T-cell (primary cell): Measurements from ENCODE around the gene TICAM2. TPM values are rescaled to one million over a fixed set of nuclear protein-coding genes. Genes with fewer than 3 reads are reported as not detected.

Experiments used
- ATAC-seq, 4 experiments: fragments of 200-7000 bp in 3 of 4; fragments of 150-1000 bp in 1 of 4; cut with Tn5 transposase; replicated peaks in 1 of 4; 1 replicate in 3 of 4; 2 replicates in 1 of 4; pipeline ENCODE4 v1.10.0; 2021; ENCODE audit warnings: moderate library complexity in 3 of 4, mild to moderate bottlenecking in 2 of 4, moderate number of reproducible peaks in 1 of 4
- CTCF ChIA-PET, 2 donors: fragments of 300-600 bp; sonication (Branson Sonifier 250); formaldehyde crosslinking; loops; one replicate each; lab custom pipeline; 2022; ENCODE audit warnings: antibody characterized with exemption in 2 of 2; lab: Charles Lee
- POLR2A ChIA-PET, 2 donors: fragments of 300-600 bp; sonication (Branson Sonifier 250); formaldehyde crosslinking; loops; one replicate each; lab custom pipeline; 2022; ENCODE audit warnings: antibody characterized with exemption in 2 of 2; lab: Charles Lee
- DNase-seq, 35 experiments: peaks; one replicate each; pipeline versions ENCODE4 v3.0.0 to v3.0.0-alpha.2; 2013 to 2023
- H3K27ac ChIP-seq: one replicate; pipeline ENCODE4 v1.5.1; 2013; ENCODE audit warnings: low read length
- H3K27me3 ChIP-seq, 2 experiments: replicated peaks in 1 of 2; 1 replicate in 1 of 2; 2 replicates in 1 of 2; pipeline versions ENCODE4 v1.6.1 to v1.7.0; 2013; ENCODE audit warnings: low read length in 1 of 2, mixed read lengths in 1 of 2; ENCODE audit not compliant: control insufficient read depth in 2 of 2, insufficient read depth in 2 of 2; ENCODE audit errors: extremely low read depth in 1 of 2
- H3K36me3 ChIP-seq, 2 donors: 1 replicate in 1 of 2; 2 replicates in 1 of 2; pipeline versions ENCODE4 v1.6.1 to v1.7.0; 2013; ENCODE audit warnings: low read length in 1 of 2; ENCODE audit not compliant: control insufficient read depth in 2 of 2, insufficient read depth in 1 of 2; ENCODE audit errors: extremely low read depth in 1 of 2
- H3K4me1 ChIP-seq, 2 experiments: 1 replicate in 1 of 2; 2 replicates in 1 of 2; pipeline versions ENCODE4 v1.6.1 to v1.7.0; 2013; ENCODE audit warnings: low read length in 2 of 2, mixed read lengths in 1 of 2; ENCODE audit not compliant: insufficient read depth in 2 of 2, control insufficient read depth in 1 of 2; ENCODE audit errors: extremely low read depth in 1 of 2
- H3K4me3 ChIP-seq, 2 donors: 1 replicate in 1 of 2; 2 replicates in 1 of 2; pipeline versions ENCODE4 v1.5.1 to v1.7.0; 2013; ENCODE audit warnings: mild to moderate bottlenecking in 2 of 2, low read length in 1 of 2, moderate library complexity in 1 of 2; ENCODE audit not compliant: control insufficient read depth in 1 of 2; ENCODE audit errors: extremely low read depth in 1 of 2
- H3K9me3 ChIP-seq: 2 replicates; pipeline ENCODE4 v1.7.0; 2013
- H3K27ac Mint-ChIP-seq, 2 donors: one replicate each; pipeline ENCODE4 v1.8.0; 2020 to 2021; ENCODE audit warnings: mild to moderate bottlenecking in 2 of 2, mixed read lengths in 2 of 2
- H3K27me3 Mint-ChIP-seq, 2 donors: one replicate each; pipeline ENCODE4 v1.8.0; 2021 to 2022; ENCODE audit warnings: mixed read lengths in 2 of 2
- H3K36me3 Mint-ChIP-seq: one replicate; pipeline ENCODE4 v1.8.0; 2021; ENCODE audit warnings: mixed read lengths
- H3K4me1 Mint-ChIP-seq, 3 donors: one replicate each; pipeline ENCODE4 v1.8.0; 2020 to 2022; ENCODE audit warnings: mixed read lengths in 3 of 3, mild to moderate bottlenecking in 1 of 3
- H3K4me3 Mint-ChIP-seq, 3 donors: one replicate each; pipeline ENCODE4 v1.8.0; 2020 to 2022; ENCODE audit warnings: mild to moderate bottlenecking in 3 of 3, mixed read lengths in 3 of 3, moderate library complexity in 3 of 3
- H3K9me3 Mint-ChIP-seq, 3 donors: one replicate each; pipeline ENCODE4 v1.8.0; 2020 to 2022; ENCODE audit warnings: mixed read lengths in 3 of 3
- WGBS: methylation state at CpG from one replicate; pipeline ENCODE4 v1.1.5; 2013; ENCODE audit warnings: missing lambda C conversion rate; ENCODE audit not compliant: insufficient coverage; 5-methylcytosine and 5-hydroxymethylcytosine counted together
- total RNA-seq, 35 experiments: library from RNA in 6 of 35; stranded (reverse) in 6 of 35; fragments of 120-200 nt in 1 of 35; gene quantifications; one replicate each; pipeline versions ENCODE4 v1.2.1 to v1.2.4 and lab custom pipeline; 2013 to 2026

The TICAM2 gene
- total RNA-seq, 5 donors from 2014 or later (not counting 1 experiment from before 2014, with no cell fraction given) = 0.51 to 1.7 (median 0.82) TPM

DNA sequence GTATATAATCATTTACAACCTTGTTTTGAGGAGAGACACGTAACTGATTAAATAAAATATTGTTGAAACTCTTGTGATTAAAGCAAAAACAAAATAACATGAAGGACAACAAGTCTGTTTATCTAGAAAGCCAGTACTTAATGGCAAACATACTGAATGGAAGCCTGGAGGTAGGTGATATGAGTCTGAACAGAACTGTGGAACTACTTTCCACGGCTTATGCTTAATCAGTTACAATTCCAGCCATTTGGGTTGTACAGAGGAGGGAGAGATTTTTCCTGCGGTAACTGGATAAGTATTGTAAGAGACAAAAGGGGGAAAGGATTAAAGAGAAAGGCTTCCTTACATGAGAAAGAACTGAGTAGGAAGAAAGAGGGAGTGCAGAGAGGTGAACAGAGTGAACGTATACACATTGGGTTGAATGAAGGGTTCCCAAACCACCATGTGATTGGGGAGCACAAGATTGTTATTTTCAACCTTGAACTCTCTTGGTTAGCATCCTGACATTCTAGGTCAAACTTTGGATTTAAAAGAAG lies 19.2 kb upstream of the TICAM2 start:
- Mint-ChIP-seq H3K27ac (peak overlapping the region in 1 of 2 donors; percentile 77), H3K36me3 (peaks cover 34% of the 10 kb centered on the region), H3K27me3 (no peaks in the 10 kb centered on the region), H3K4me3 (no peak overlapping the region), H3K9me3 (no peaks in the 10 kb centered on the region), H3K4me1 (peaks cover 26 to 33% (median 31%) of the 10 kb centered on the region in 3 donors)
- H3K4me3 ChIP-seq = no peak overlapping the region
- no peaks in the 10 kb centered on the region for H3K9me3 ChIP-seq
- ChIA-PET POLR2A (no interaction called here), CTCF (no interaction called here)
- DNase-seq (no peak), ATAC-seq (no peak)
- no peaks in the 10 kb centered on the region for H3K27me3 ChIP-seq
- 100% methylated on average over 1 of the region's 4 CpGs for WGBS
- no peak overlapping the region for H3K27ac ChIP-seq
- peaks cover 0 to 37% of the 10 kb centered on the region in 2 donors for H3K36me3 ChIP-seq
- peaks cover 13 to 16% of the 10 kb centered on the region in 2 experiments for H3K4me1 ChIP-seq

DNA sequence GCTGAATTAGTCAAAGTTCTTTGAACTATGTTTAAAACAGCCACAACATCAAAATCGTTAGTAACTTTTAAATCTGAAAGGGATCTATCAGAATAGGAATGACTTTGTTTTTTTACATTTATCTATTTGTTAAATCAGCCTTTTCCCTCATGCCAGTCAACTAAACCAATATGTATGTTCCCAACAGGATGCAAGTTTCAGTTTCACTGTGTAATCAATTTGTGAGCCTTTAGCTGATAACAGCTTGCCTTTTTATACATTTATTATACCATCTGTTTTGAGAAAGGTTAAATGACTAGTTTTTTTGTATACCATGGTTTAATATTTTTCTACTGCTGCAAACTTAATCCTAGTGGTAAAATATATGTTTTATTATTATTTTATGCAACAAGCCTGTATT lies 14.6 kb upstream of the TICAM2 start:
- no peaks in the 10 kb centered on the region for H3K9me3 ChIP-seq
- no CpG with 5 or more reads among the region's 1 CpG for WGBS
- DNase-seq (no peak), ATAC-seq (no peak)
- Mint-ChIP-seq H3K4me1 (peaks cover 8 to 27% (median 22%) of the 10 kb centered on the region in 3 donors), H3K36me3 (peaks cover 36% of the 10 kb centered on the region), H3K27ac (no peak overlapping the region), H3K27me3 (no peaks in the 10 kb centered on the region), H3K9me3 (no peaks in the 10 kb centered on the region), H3K4me3 (no peak overlapping the region)
- no peak overlapping the region for H3K4me3 ChIP-seq
- peaks cover 0 to 53% of the 10 kb centered on the region in 2 donors for H3K36me3 ChIP-seq
- H3K27ac ChIP-seq = no peak overlapping the region
- ChIA-PET POLR2A (interaction anchor here (0.8 to 2.2 kb wide), 4 partner anchors 7 to 350 kb away, joined by 3 to 7 read pairs (median 4); partner anchors contain the start of gene TMED7 (in 1 of the 2)), CTCF (interaction anchor here in 1 of 2 donors (0.6 to 1.0 kb wide), 2 partner anchors 8 to 13 kb away, joined by 3 to 7 read pairs; no protein-coding TSS in a partner anchor)
- H3K27me3 ChIP-seq = no peaks in the 10 kb centered on the region
- H3K4me1 ChIP-seq = peaks cover 0 to 2% of the 10 kb centered on the region in 2 experiments

DNA sequence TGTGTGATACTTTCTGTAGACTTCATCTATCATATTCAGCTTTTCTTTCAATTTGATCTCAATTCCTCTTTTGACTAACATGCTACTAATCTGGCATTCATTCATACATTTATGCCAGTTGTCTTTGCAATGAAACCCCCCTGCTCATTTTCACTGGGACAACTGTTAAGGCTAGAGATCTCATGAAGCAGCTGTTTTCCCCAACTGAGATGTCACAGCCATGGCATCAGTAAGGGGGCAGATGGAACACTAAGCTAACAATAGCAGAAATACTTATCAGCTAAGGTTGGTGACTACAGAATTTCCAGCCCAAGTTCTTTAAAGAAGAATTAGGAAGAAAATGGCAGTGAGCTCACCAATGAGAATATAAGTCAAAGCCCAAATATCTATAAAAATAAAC lies 14.2 kb upstream of the TICAM2 start:
- Mint-ChIP-seq H3K4me3 (no peak overlapping the region), H3K36me3 (peaks cover 35% of the 10 kb centered on the region), H3K27ac (no peak overlapping the region), H3K4me1 (peaks cover 5 to 30% (median 20%) of the 10 kb centered on the region in 3 donors), H3K27me3 (no peaks in the 10 kb centered on the region), H3K9me3 (no peaks in the 10 kb centered on the region)
- ATAC-seq (no peak), DNase-seq (no peak)
- no peaks in the 10 kb centered on the region for H3K27me3 ChIP-seq
- no peaks in the 10 kb centered on the region for H3K9me3 ChIP-seq
- no peak overlapping the region for H3K4me3 ChIP-seq
- H3K36me3 ChIP-seq = peaks cover 0 to 53% of the 10 kb centered on the region in 2 donors
- POLR2A ChIA-PET = interaction anchor here (0.8 to 2.2 kb wide), 5 partner anchors 8 to 349 kb away, joined by 3 to 7 read pairs (median 4); partner anchors contain the start of gene TMED7 (in 1 of the 2)
- no peak overlapping the region for H3K27ac ChIP-seq
- CTCF ChIA-PET = interaction anchor here in 1 of 2 donors (0.6 to 1.0 kb wide), 2 partner anchors 8 to 13 kb away, joined by 3 to 7 read pairs; no protein-coding TSS in a partner anchor
- peaks cover 0 to 2% of the 10 kb centered on the region in 2 experiments for H3K4me1 ChIP-seq

DNA sequence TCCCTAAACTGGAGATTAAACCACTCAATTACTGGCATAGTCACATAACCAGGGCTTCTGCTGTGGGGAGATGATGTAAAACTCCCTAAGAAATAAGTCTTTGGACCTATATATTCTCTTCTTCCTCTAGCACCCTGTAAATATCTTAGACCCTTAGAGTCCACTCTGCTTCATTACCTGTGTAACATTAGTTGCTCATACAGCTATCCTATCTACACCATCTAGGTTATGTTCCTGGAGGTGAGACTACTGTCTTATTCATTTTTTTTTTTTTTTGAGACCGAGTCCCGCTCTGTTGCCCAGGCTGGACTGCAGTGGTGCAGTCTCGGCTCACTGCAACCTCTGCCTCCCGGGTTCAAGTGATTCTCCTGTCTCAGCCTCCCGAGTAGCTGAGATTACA lies 9.6 kb upstream of the TICAM2 start:
- H3K27me3 Mint-ChIP-seq = no peaks in the 10 kb centered on the region
- Histone ChIP-seq H3K36me3 (peaks cover 0 to 22% of the 10 kb centered on the region in 2 donors), H3K4me1 (no peaks in the 10 kb centered on the region), H3K4me3 (no peak overlapping the region), H3K9me3 (no peaks in the 10 kb centered on the region), H3K27ac (no peak overlapping the region), H3K27me3 (no peaks in the 10 kb centered on the region)
- ChIA-PET CTCF (no interaction called here), POLR2A (interaction anchor here in 1 of 2 donors (0.7 kb wide), 1 partner anchor 16 kb away, joined by 5 read pairs; no protein-coding TSS in a partner anchor)
- no peaks in the 10 kb centered on the region for H3K9me3 Mint-ChIP-seq
- H3K4me3 Mint-ChIP-seq = no peak overlapping the region
- H3K36me3 Mint-ChIP-seq = peaks cover 14% of the 10 kb centered on the region
- no CpG with 5 or more reads among the region's 5 CpGs for WGBS
- no peak for DNase-seq
- peak overlapping the region in 1 of 2 donors; percentile 4 for H3K27ac Mint-ChIP-seq
- no peak for ATAC-seq
- peaks cover 15 to 33% (median 26%) of the 10 kb centered on the region in 3 donors for H3K4me1 Mint-ChIP-seq

DNA sequence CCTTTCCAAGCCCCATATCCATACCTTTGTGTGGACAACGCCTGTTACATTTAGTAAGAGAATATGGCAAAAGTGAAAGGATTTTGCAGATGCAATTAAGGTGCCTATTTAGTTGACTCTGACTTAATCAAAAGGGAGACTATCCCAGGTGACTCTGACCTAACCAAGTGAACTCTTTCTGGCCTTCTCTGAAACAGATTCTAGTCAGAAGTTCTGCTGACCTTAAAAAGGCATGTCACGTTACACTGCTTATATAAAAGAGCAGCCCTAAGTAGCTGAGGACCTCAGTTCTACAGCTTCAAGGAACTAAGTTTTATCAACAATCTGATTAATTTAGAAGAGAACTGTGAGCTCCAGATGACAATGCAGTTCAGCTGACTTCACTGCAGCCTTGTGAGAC lies 5.7 kb upstream of the TICAM2 start:
- H3K4me1 ChIP-seq = peaks cover 0 to under 1% of the 10 kb centered on the region in 2 experiments
- H3K4me3 ChIP-seq = no peak overlapping the region
- peaks cover 0 to 2% of the 10 kb centered on the region in 2 donors for H3K36me3 ChIP-seq
- Mint-ChIP-seq H3K36me3 (peaks cover 11% of the 10 kb centered on the region), H3K4me1 (peaks cover 27 to 33% (median 29%) of the 10 kb centered on the region in 3 donors), H3K4me3 (no peak overlapping the region), H3K27ac (peak overlapping the region in 1 of 2 donors; percentile 5), H3K9me3 (no peaks in the 10 kb centered on the region), H3K27me3 (no peaks in the 10 kb centered on the region)
- DNase-seq = no peak
- no peak for ATAC-seq
- ChIA-PET CTCF (interaction anchor here in 1 of 2 donors (0.7 to 1.2 kb wide), 3 partner anchors 9 to 64 kb away, joined by 3 to 5 read pairs (median 4); partner anchors contain the start of gene FEM1C), POLR2A (interaction anchor here in 1 of 2 donors (0.9 kb wide), 1 partner anchor 9 kb away, joined by 5 read pairs; no protein-coding TSS in a partner anchor)
- H3K27ac ChIP-seq = no peak overlapping the region
- 100% methylated on average over 1 of the region's 2 CpGs for WGBS
- no peaks in the 10 kb centered on the region for H3K27me3 ChIP-seq
- no peaks in the 10 kb centered on the region for H3K9me3 ChIP-seq

DNA sequence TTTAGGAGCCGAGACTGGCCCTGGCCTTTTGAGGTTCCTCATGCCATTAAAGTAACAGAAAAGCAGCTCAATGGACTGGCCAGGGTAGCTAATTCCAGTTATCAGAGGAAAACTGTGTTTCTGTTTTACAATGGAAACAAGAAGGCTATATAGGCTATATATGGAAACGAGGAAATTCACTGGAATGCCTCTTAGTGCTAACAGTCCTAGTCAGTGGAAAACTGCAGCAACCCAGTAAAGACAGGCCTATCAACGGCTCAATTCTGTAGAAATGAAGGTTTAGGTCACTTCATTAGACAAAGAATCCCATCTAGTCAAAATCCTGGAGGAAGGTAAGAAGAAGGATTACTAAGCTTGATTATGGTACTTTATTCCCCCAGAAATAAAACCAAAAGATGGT lies 3.2 kb upstream of the TICAM2 start:
- H3K4me3 ChIP-seq = no peak overlapping the region
- no peak overlapping the region for H3K27ac Mint-ChIP-seq
- 100% methylated on average over 1 of the region's 3 CpGs for WGBS
- peaks cover 9 to 11% of the 10 kb centered on the region in 2 experiments for H3K4me1 ChIP-seq
- no peak for DNase-seq
- peaks cover 11% of the 10 kb centered on the region for H3K36me3 Mint-ChIP-seq
- no peaks in the 10 kb centered on the region for H3K9me3 ChIP-seq
- H3K27me3 ChIP-seq = no peaks in the 10 kb centered on the region
- CTCF ChIA-PET = interaction anchor here (0.6 to 0.8 kb wide), 3 partner anchors 30 to 71 kb away, joined by 3 read pairs; no protein-coding TSS in a partner anchor
- H3K9me3 Mint-ChIP-seq = no peaks in the 10 kb centered on the region
- ATAC-seq = no peak
- no peak overlapping the region for H3K27ac ChIP-seq
- no peaks in the 10 kb centered on the region for H3K27me3 Mint-ChIP-seq
- no peaks in the 10 kb centered on the region for H3K36me3 ChIP-seq
- POLR2A ChIA-PET = no interaction called here
- H3K4me3 Mint-ChIP-seq = no peak overlapping the region
- peaks cover 34 to 40% (median 37%) of the 10 kb centered on the region in 3 donors for H3K4me1 Mint-ChIP-seq
